ENCODE measurements around the gene ATAD3B.

The ATAD3B gene

DNA sequence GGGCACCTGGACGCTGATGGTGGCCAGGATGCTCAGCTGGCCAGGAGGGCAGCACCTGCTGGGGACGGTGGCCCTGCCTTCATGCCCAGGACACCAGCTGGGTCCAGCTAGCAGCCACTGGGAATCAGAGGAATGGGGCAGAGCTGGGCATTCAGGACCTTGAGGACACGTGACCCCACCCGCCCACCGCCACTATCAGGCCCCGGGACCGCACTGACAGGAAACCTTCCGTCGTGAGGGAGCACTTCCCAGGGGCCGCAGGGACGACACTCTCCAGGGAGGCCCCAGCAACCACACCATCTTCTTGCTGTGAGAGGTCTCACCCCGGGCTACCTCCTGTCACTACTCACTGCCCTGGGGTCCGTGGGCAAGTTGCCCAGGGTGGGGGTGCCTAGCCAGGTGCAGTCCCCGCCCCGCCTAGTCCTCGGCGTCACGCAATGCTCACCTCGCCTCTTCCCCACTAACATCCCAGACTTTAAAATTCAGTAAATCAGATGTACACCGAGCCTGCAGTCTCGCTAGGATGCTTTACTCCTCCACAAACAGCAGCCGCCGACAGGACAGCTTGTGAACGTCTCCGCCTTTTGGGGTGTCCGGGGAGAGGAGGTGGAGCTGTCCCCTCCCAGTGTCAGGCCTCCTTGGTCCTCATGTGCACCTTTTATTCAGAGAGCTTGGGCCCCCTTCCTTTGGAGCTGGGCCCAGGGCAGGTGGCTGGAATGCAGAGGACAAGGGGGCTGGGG lies 31.1 kb upstream of the ATAD3B start:
- no peak overlapping the region for H3K4me2 ChIP-seq (ENCODE audit: low read length, poor library complexity, severe bottlenecking)

DNA sequence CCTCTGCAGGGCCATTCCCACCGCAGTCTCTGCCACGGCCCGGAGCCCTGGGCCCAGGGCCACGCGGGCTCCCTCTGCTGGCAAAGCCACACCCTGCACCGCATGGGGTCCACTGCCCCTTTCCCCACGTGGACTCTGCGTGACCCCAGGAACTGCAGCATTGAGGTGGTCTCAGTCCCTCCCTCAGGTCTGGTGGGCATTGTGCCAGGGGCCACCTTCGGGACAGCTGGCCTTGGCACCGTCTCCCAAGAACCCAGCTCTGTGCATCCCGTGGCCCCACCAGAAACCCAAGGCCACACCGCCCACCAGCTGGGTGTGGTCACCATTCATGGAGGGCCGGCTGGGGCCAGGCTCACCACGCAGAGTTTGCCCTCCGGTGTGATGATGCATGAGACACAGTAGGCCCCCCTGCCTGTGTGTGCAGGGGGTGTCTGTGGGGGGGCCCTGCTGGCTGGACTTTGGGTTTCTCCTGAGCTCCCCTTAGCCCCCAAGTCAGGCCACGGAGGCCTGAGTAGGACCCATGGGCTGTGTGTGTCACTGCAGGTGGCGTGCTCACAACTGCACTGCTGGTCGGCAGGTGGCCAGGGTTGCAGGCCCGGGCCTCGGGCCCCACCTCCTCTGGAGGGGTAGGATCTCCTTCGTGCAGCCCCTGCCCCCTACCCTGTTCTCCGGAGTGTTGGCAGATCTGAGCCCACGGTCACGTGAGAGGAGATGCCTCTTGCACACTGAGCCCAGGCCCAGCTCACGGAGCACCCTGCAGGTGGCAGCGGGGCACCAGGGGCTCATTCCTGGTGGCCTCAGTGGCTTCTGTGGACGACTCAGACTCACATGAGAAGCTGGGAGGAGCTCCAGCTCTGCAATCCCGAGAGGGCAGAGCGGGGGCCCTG lies 30.3 kb upstream of the ATAD3B start:
- H2BK15ac ChIP-seq (ENCODE audit: low read depth, poor library complexity, severe bottlenecking): peak overlapping the region; percentile 4
- peaks cover 47% of the 10 kb centered on the region for H3K4me1 ChIP-seq (ENCODE audit: control insufficient read depth, insufficient read depth, low read depth, low read length)

More for the DNA sequence above, 31.1 kb upstream of the ATAD3B start:
- peaks cover 53% of the 10 kb centered on the region for H3K4me1 ChIP-seq (ENCODE audit: control insufficient read depth, insufficient read depth, low read depth, low read length)
- no peak overlapping the region for H2AK5ac ChIP-seq (ENCODE audit: low read length, severe bottlenecking)
- no peak overlapping the region for H2BK5ac ChIP-seq (ENCODE audit: low read depth, low read length, poor library complexity, severe bottlenecking)
- H3K79me1 ChIP-seq (replicated peaks; ENCODE audit: low read length, poor library complexity, severe bottlenecking): peaks cover 23% of the 10 kb centered on the region
- DNase-seq: no peak
- H3K4ac ChIP-seq (ENCODE audit: low read depth in 1 of 2, low read length in 2 of 2): no peak overlapping the region
- H4K8ac ChIP-seq (ENCODE audit: low read length): no peak overlapping the region
- peaks cover 0 to 22% of the 10 kb centered on the region in 2 experiments for H3K27me3 ChIP-seq (ENCODE audit: control insufficient read depth in 1 of 2, insufficient read depth in 1 of 2, low read length in 2 of 2)
- no peak overlapping the region for H2AFZ ChIP-seq (ENCODE audit: low read depth, low read length)
- no peak overlapping the region for H3K4me3 ChIP-seq (ENCODE audit: insufficient read depth in 1 of 2, low read depth in 1 of 2, low read length in 2 of 2)
- no peak overlapping the region for H3K23ac ChIP-seq (ENCODE audit: low read length in 2 of 2)
- H2BK120ac ChIP-seq (ENCODE audit: low read depth, low read length): no peak overlapping the region
- H2BK12ac ChIP-seq (ENCODE audit: low read length in 2 of 2): peak overlapping the region in 1 of 2 experiments; percentile 26
- H3K27ac ChIP-seq (ENCODE audit: low read length, poor library complexity, severe bottlenecking): no peak overlapping the region
- WGBS: 91% methylated on average over 25 of the region's 26 CpGs
- H4K91ac ChIP-seq (ENCODE audit: low read length): no peak overlapping the region
- no peak overlapping the region for H3K18ac ChIP-seq (ENCODE audit: low read depth in 1 of 2, low read length in 2 of 2)
- H3K9ac ChIP-seq (ENCODE audit: low read length): no peak overlapping the region
- H3K9me3 ChIP-seq (ENCODE audit: control insufficient read depth, low read length): no peaks in the 10 kb centered on the region
- H3K14ac ChIP-seq (ENCODE audit: low read length in 2 of 2): no peak overlapping the region
- peaks cover 0 to 49% of the 10 kb centered on the region in 2 experiments for H3K36me3 ChIP-seq (ENCODE audit: control insufficient read depth in 1 of 2, insufficient read depth in 2 of 2, low read depth in 1 of 2, low read length in 2 of 2)
- H2BK15ac ChIP-seq (ENCODE audit: low read depth, poor library complexity, severe bottlenecking): no peak overlapping the region

DNA sequence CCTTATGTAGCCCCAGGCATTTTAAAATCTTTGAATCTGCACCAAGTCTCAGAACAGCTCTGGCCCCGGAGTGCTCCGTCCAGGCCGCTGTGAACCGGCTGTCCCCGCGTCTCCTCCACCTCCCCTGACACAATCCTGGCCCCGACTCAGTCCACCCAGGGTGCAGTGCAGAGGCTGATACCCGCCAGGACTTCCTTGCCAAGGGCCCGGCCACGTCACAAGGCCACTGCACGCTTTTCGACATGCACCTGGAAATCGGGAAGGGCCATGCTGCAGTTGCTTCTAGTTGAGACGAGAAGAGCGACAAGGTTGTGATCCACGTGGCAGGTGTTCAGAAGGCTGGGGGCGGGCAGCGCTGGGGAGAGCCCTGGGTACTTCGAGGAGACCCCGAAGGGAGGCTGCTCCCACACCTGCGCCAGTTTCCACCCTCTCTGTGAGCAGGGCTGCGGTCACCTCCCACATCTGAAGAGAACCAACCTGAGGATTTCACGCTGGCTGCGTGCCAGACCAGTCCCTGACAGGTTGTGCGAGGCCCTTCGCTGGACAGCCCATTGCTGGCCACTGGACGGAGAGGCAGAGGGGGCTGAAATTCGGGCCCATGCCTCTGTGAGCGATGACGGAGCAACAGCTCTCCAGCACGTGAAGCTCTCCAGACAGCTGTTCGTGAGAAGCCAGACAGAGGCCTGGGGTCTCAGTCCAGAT lies 29.3 kb upstream of the ATAD3B start:
- Histone ChIP-seq H2BK5ac (ENCODE audit: low read depth, low read length, poor library complexity, severe bottlenecking) (no peak overlapping the region), H3K18ac (ENCODE audit: low read depth in 1 of 2, low read length in 2 of 2) (no peak overlapping the region), H3K9me3 (ENCODE audit: control insufficient read depth, low read length) (no peaks in the 10 kb centered on the region), H3K4me1 (ENCODE audit: control insufficient read depth, insufficient read depth, low read depth, low read length) (peaks cover 38% of the 10 kb centered on the region), H3K27me3 (ENCODE audit: control insufficient read depth in 1 of 2, insufficient read depth in 1 of 2, low read length in 2 of 2) (peaks cover 0 to 8% of the 10 kb centered on the region in 2 experiments), H3K23ac (ENCODE audit: low read length in 2 of 2) (no peak overlapping the region), H3K36me3 (ENCODE audit: control insufficient read depth in 1 of 2, insufficient read depth in 2 of 2, low read depth in 1 of 2, low read length in 2 of 2) (peaks cover 0 to 41% of the 10 kb centered on the region in 2 experiments), H3K14ac (ENCODE audit: low read length in 2 of 2) (no peak overlapping the region), H2BK15ac (ENCODE audit: low read depth, poor library complexity, severe bottlenecking) (no peak overlapping the region), H3K79me1 (replicated peaks; ENCODE audit: low read length, poor library complexity, severe bottlenecking) (peaks cover 10% of the 10 kb centered on the region), H3K9ac (ENCODE audit: low read length) (no peak overlapping the region), H3K4ac (ENCODE audit: low read depth in 1 of 2, low read length in 2 of 2) (no peak overlapping the region), H2BK120ac (ENCODE audit: low read depth, low read length) (no peak overlapping the region), H2BK12ac (ENCODE audit: low read length in 2 of 2) (no peak overlapping the region), H2AK5ac (ENCODE audit: low read length, severe bottlenecking) (no peak overlapping the region), H3K4me3 (ENCODE audit: insufficient read depth in 1 of 2, low read depth in 1 of 2, low read length in 2 of 2) (no peak overlapping the region), H3K27ac (ENCODE audit: low read length, poor library complexity, severe bottlenecking) (no peak overlapping the region), H3K4me2 (ENCODE audit: low read length, poor library complexity, severe bottlenecking) (no peak overlapping the region), H4K8ac (ENCODE audit: low read length) (no peak overlapping the region), H4K91ac (ENCODE audit: low read length) (no peak overlapping the region), H2AFZ (ENCODE audit: low read depth, low read length) (no peak overlapping the region)
- 95% methylated on average over 32 of the region's 32 CpGs for WGBS
- no peak for DNase-seq

More for the DNA sequence above, 30.3 kb upstream of the ATAD3B start:
- H2AFZ ChIP-seq (ENCODE audit: low read depth, low read length): no peak overlapping the region
- H3K4me2 ChIP-seq (ENCODE audit: low read length, poor library complexity, severe bottlenecking): no peak overlapping the region
- H2BK12ac ChIP-seq (ENCODE audit: low read length in 2 of 2): no peak overlapping the region
- H2AK5ac ChIP-seq (ENCODE audit: low read length, severe bottlenecking): no peak overlapping the region
- no peaks in the 10 kb centered on the region for H3K9me3 ChIP-seq (ENCODE audit: control insufficient read depth, low read length)
- peaks cover 0 to 48% of the 10 kb centered on the region in 2 experiments for H3K36me3 ChIP-seq (ENCODE audit: control insufficient read depth in 1 of 2, insufficient read depth in 2 of 2, low read depth in 1 of 2, low read length in 2 of 2)
- H3K14ac ChIP-seq (ENCODE audit: low read length in 2 of 2): no peak overlapping the region
- 70% methylated on average over 29 of the region's 29 CpGs for WGBS
- no peak overlapping the region for H3K4ac ChIP-seq (ENCODE audit: low read depth in 1 of 2, low read length in 2 of 2)
- no peak overlapping the region for H4K8ac ChIP-seq (ENCODE audit: low read length)
- peak; percentile 45 for DNase-seq
- H3K9ac ChIP-seq (ENCODE audit: low read length): no peak overlapping the region
- H3K79me1 ChIP-seq (replicated peaks; ENCODE audit: low read length, poor library complexity, severe bottlenecking): peaks cover 18% of the 10 kb centered on the region
- no peak overlapping the region for H4K91ac ChIP-seq (ENCODE audit: low read length)
- no peak overlapping the region for H2BK120ac ChIP-seq (ENCODE audit: low read depth, low read length)
- no peak overlapping the region for H3K4me3 ChIP-seq (ENCODE audit: insufficient read depth in 1 of 2, low read depth in 1 of 2, low read length in 2 of 2)
- H3K27ac ChIP-seq (ENCODE audit: low read length, poor library complexity, severe bottlenecking): no peak overlapping the region
- H3K27me3 ChIP-seq (ENCODE audit: control insufficient read depth in 1 of 2, insufficient read depth in 1 of 2, low read length in 2 of 2): peaks cover 0 to 18% of the 10 kb centered on the region in 2 experiments
- no peak overlapping the region for H2BK5ac ChIP-seq (ENCODE audit: low read depth, low read length, poor library complexity, severe bottlenecking)
- H3K18ac ChIP-seq (ENCODE audit: low read depth in 1 of 2, low read length in 2 of 2): no peak overlapping the region
- no peak overlapping the region for H3K23ac ChIP-seq (ENCODE audit: low read length in 2 of 2)
